Measurements from ENCODE around the gene ANK2. TPM values are rescaled to one million over a fixed set of nuclear protein-coding genes. Genes with fewer than 3 reads are reported as not detected.

Gene ANK2
- total and polyA plus RNA-seq, 2 experiments from 2014 or later: 7.7 to 40.4 TPM

DNA sequence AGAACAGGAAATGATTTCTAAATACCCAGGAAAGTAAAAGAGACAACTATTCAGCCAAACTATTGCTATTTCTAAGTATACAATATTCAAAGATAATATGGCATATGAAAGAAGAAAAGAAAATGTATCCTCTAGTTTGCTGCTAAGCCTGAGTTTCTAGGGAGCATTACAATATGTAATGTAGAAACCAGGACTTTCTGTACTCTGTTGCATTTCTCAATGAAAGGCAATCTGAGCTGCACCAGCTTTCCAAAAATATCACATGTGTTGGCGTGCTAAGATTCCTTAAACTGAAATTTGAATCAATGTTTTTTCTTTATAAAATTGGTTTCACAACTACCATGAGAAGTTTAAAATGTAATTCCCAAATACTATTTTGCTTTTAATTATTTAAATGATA, 129.6 kb downstream of the ANK2 start (continued):
- TF ChIP-seq, protein P1, sequence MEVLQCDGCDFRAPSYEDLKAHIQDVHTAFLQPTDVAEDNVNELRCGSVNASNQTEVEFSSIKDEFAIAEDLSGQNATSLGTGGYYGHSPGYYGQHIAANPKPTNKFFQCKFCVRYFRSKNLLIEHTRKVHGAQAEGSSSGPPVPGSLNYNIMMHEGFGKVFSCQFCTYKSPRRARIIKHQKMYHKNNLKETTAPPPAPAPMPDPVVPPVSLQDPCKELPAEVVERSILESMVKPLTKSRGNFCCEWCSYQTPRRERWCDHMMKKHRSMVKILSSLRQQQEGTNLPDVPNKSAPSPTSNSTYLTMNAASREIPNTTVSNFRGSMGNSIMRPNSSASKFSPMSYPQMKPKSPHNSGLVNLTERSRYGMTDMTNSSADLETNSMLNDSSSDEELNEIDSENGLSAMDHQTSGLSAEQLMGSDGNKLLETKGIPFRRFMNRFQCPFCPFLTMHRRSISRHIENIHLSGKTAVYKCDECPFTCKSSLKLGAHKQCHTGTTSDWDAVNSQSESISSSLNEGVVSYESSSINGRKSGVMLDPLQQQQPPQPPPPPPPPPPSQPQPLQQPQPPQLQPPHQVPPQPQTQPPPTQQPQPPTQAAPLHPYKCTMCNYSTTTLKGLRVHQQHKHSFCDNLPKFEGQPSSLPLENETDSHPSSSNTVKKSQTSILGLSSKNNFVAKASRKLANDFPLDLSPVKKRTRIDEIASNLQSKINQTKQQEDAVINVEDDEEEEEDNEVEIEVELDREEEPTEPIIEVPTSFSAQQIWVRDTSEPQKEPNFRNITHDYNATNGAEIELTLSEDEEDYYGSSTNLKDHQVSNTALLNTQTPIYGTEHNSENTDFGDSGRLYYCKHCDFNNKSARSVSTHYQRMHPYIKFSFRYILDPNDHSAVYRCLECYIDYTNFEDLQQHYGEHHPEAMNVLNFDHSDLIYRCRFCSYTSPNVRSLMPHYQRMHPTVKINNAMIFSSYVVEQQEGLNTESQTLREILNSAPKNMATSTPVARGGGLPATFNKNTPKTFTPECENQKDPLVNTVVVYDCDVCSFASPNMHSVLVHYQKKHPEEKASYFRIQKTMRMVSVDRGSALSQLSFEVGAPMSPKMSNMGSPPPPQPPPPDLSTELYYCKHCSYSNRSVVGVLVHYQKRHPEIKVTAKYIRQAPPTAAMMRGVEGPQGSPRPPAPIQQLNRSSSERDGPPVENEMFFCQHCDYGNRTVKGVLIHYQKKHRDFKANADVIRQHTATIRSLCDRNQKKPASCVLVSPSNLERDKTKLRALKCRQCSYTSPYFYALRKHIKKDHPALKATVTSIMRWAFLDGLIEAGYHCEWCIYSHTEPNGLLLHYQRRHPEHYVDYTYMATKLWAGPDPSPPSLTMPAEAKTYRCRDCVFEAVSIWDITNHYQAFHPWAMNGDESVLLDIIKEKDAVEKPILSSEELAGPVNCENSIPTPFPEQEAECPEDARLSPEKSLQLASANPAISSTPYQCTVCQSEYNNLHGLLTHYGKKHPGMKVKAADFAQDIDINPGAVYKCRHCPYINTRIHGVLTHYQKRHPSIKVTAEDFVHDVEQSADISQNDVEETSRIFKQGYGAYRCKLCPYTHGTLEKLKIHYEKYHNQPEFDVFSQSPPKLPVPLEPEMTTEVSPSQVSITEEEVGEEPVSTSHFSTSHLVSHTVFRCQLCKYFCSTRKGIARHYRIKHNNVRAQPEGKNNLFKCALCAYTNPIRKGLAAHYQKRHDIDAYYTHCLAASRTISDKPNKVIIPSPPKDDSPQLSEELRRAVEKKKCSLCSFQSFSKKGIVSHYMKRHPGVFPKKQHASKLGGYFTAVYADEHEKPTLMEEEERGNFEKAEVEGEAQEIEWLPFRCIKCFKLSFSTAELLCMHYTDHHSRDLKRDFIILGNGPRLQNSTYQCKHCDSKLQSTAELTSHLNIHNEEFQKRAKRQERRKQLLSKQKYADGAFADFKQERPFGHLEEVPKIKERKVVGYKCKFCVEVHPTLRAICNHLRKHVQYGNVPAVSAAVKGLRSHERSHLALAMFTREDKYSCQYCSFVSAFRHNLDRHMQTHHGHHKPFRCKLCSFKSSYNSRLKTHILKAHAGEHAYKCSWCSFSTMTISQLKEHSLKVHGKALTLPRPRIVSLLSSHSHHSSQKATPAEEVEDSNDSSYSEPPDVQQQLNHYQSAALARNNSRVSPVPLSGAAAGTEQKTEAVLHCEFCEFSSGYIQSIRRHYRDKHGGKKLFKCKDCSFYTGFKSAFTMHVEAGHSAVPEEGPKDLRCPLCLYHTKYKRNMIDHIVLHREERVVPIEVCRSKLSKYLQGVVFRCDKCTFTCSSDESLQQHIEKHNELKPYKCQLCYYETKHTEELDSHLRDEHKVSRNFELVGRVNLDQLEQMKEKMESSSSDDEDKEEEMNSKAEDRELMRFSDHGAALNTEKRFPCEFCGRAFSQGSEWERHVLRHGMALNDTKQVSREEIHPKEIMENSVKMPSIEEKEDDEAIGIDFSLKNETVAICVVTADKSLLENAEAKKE (CRISPR knock-in tag; IDR thresholded peaks at IDR 0.05): no peak

DNA sequence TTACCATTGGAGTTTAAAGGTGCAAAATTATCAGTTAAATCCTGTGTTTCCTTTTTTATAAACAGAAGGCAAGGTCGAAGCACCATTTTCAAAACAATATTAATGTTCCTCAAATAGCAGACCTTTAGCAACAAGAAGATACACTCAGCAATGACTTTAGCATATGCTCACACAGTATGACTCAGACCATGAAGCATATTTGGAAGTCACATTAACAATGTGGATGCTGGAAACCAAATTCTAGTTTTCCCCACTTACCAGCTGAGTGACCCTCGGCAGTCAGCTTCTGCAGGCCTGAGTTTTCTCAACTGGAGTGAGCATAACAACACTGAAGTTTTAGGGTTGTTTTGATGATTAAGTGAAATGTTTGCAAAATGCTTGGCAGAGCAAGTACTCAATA, 130.5 kb downstream of the ANK2 start:
- Histone ChIP-seq H3K36me3 (ENCODE audit: insufficient read depth) (no peaks in the 10 kb centered on the region), H3K4me1 (ENCODE audit: insufficient read depth) (no peaks in the 10 kb centered on the region), H3K4me2 (no peak overlapping the region), H3K79me2 (replicated peaks; ENCODE audit: insufficient read depth) (no peaks in the 10 kb centered on the region), H2AFZ (no peak overlapping the region), H4K20me1 (replicated peaks; ENCODE audit: insufficient read depth) (no peaks in the 10 kb centered on the region), H3K4me3 (no peak overlapping the region), H3K27me3 (ENCODE audit: insufficient read depth) (no peaks in the 10 kb centered on the region), H3F3A (replicated peaks; ENCODE audit: low read depth) (no peaks in the 10 kb centered on the region), H3K27ac (ENCODE audit: low read depth) (no peak overlapping the region), H3K9me2 (ENCODE audit: insufficient read depth) (no peaks in the 10 kb centered on the region)
- Mint-ChIP-seq H3K27me3 (ENCODE audit: insufficient read depth, low read depth, poor library complexity) (no peaks in the 10 kb centered on the region), H3K36me3 (ENCODE audit: low read depth) (peaks cover 8% of the 10 kb centered on the region; the same call in 2 of the 3 replicates), H3K4me1 (no peaks in the 10 kb centered on the region), H3K9me3 (no peaks in the 10 kb centered on the region; the same call in 2 of the 3 replicates), H3K4me3 (no peak overlapping the region), H3K27ac (no peak overlapping the region)
- ATAC-seq: no peak
- DNase-seq (ENCODE audit: low spot score): no peak
- no peak for TF ChIP-seq ZNF331 (CRISPR knock-in tag; IDR thresholded peaks at IDR 0.05; ENCODE audit: low read depth)
- no peak for TF ChIP-seq ZNF114 (CRISPR knock-in tag; IDR thresholded peaks at IDR 0.05)
- no peak for TF ChIP-seq CREB1 (CRISPR knock-in tag; IDR thresholded peaks at IDR 0.05; ENCODE audit: low read depth)
- TF ChIP-seq, protein P2, sequence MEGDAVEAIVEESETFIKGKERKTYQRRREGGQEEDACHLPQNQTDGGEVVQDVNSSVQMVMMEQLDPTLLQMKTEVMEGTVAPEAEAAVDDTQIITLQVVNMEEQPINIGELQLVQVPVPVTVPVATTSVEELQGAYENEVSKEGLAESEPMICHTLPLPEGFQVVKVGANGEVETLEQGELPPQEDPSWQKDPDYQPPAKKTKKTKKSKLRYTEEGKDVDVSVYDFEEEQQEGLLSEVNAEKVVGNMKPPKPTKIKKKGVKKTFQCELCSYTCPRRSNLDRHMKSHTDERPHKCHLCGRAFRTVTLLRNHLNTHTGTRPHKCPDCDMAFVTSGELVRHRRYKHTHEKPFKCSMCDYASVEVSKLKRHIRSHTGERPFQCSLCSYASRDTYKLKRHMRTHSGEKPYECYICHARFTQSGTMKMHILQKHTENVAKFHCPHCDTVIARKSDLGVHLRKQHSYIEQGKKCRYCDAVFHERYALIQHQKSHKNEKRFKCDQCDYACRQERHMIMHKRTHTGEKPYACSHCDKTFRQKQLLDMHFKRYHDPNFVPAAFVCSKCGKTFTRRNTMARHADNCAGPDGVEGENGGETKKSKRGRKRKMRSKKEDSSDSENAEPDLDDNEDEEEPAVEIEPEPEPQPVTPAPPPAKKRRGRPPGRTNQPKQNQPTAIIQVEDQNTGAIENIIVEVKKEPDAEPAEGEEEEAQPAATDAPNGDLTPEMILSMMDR (conservative IDR thresholded peaks at IDR 0.05; ENCODE audit: low read depth in 2 of 2): no peak
- TF ChIP-seq EZH2phosphoT487 (IDR thresholded peaks at IDR 0.05; ENCODE audit: unreplicated experiment): no peak
- no peak for TF ChIP-seq NANOG (IDR thresholded peaks at IDR 0.05; ENCODE audit: borderline replicate concordance)
- TF ChIP-seq EZH2 (IDR thresholded peaks at IDR 0.05; ENCODE audit: low read depth, unreplicated experiment): no peak
- TF ChIP-seq, protein P3, sequence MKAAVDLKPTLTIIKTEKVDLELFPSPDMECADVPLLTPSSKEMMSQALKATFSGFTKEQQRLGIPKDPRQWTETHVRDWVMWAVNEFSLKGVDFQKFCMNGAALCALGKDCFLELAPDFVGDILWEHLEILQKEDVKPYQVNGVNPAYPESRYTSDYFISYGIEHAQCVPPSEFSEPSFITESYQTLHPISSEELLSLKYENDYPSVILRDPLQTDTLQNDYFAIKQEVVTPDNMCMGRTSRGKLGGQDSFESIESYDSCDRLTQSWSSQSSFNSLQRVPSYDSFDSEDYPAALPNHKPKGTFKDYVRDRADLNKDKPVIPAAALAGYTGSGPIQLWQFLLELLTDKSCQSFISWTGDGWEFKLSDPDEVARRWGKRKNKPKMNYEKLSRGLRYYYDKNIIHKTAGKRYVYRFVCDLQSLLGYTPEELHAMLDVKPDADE (IDR thresholded peaks at IDR 0.05): no peak
- TF ChIP-seq, protein P4, sequence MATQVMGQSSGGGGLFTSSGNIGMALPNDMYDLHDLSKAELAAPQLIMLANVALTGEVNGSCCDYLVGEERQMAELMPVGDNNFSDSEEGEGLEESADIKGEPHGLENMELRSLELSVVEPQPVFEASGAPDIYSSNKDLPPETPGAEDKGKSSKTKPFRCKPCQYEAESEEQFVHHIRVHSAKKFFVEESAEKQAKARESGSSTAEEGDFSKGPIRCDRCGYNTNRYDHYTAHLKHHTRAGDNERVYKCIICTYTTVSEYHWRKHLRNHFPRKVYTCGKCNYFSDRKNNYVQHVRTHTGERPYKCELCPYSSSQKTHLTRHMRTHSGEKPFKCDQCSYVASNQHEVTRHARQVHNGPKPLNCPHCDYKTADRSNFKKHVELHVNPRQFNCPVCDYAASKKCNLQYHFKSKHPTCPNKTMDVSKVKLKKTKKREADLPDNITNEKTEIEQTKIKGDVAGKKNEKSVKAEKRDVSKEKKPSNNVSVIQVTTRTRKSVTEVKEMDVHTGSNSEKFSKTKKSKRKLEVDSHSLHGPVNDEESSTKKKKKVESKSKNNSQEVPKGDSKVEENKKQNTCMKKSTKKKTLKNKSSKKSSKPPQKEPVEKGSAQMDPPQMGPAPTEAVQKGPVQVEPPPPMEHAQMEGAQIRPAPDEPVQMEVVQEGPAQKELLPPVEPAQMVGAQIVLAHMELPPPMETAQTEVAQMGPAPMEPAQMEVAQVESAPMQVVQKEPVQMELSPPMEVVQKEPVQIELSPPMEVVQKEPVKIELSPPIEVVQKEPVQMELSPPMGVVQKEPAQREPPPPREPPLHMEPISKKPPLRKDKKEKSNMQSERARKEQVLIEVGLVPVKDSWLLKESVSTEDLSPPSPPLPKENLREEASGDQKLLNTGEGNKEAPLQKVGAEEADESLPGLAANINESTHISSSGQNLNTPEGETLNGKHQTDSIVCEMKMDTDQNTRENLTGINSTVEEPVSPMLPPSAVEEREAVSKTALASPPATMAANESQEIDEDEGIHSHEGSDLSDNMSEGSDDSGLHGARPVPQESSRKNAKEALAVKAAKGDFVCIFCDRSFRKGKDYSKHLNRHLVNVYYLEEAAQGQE (IDR thresholded peaks at IDR 0.05; ENCODE audit: unreplicated experiment): no peak
